ENCODE results near the gene NR3C2.
A peak's percentile ranks its signal among the peaks of the same experiment; 100 is the strongest.

NR3C2 gene

GRCh38 chr4:148073349-148073748 is 368.9 kb downstream of the NR3C2 start:
- no peak for DNase-seq (ENCODE audit: low read depth)
- H3K4me3 ChIP-seq (ENCODE audit: low read depth, low read length): no peak overlapping the region

GRCh38 chr4:148072789-148073188 is 369.4 kb downstream of the NR3C2 start:
- no peak for DNase-seq (ENCODE audit: low read depth)
- no peak overlapping the region for H3K4me3 ChIP-seq (ENCODE audit: low read depth, low read length)

GRCh38 chr4:148071009-148071408 is 371.2 kb downstream of the NR3C2 start:
- no peak overlapping the region for H3K4me3 ChIP-seq (ENCODE audit: low read depth, low read length)
- DNase-seq (ENCODE audit: low read depth): no peak

- DNase-seq (ENCODE audit: low read depth): no peak
Measured at GRCh38 chr4:148069895-148070178, 372.4 kb downstream of the NR3C2 start.

GRCh38 chr4:148069086-148069894 is 372.9 kb downstream of the NR3C2 start:
- DNase-seq (ENCODE audit: low read depth): no peak

More at GRCh38 chr4:148069895-148070178, 372.4 kb downstream of the NR3C2 start:
- no peak overlapping the region for H3K4me3 ChIP-seq (ENCODE audit: low read depth, low read length)

GRCh38 chr4:148068065-148068911 is 373.9 kb downstream of the NR3C2 start:
- H3K4me3 ChIP-seq (ENCODE audit: low read depth, low read length): no peak overlapping the region
- DNase-seq (ENCODE audit: low read depth): no peak

More at GRCh38 chr4:148069086-148069894, 372.9 kb downstream of the NR3C2 start:
- H3K4me3 ChIP-seq (ENCODE audit: low read depth, low read length): no peak overlapping the region

GRCh38 chr4:148067301-148067916 is 374.8 kb downstream of the NR3C2 start:
- no peak overlapping the region for H3K4me3 ChIP-seq (ENCODE audit: low read depth, low read length)
- peak; percentile 5 for DNase-seq (ENCODE audit: low read depth)

- no peak overlapping the region for H3K4me3 ChIP-seq (ENCODE audit: low read depth, low read length)
- peak; percentile 38 for DNase-seq (ENCODE audit: low read depth)
Measured at GRCh38 chr4:148065075-148065474, 377.1 kb downstream of the NR3C2 start.

- H3K4me3 ChIP-seq (ENCODE audit: low read depth, low read length): no peak overlapping the region
- DNase-seq (ENCODE audit: low read depth): no peak
Measured at GRCh38 chr4:148064451-148064850, 377.8 kb downstream of the NR3C2 start.

GRCh38 chr4:148062301-148062950 is 379.8 kb downstream of the NR3C2 start:
- no peak overlapping the region for H3K4me3 ChIP-seq (ENCODE audit: low read depth, low read length)
- no peak for DNase-seq (ENCODE audit: low read depth)

- H3K4me3 ChIP-seq (ENCODE audit: low read depth, low read length): no peak overlapping the region
- DNase-seq (ENCODE audit: low read depth): no peak
Measured at GRCh38 chr4:148061795-148062194, 380.4 kb downstream of the NR3C2 start.

- no peak overlapping the region for H3K4me3 ChIP-seq (ENCODE audit: low read depth, low read length)
- DNase-seq (ENCODE audit: low read depth): no peak
Measured at GRCh38 chr4:148061141-148061481, 381.1 kb downstream of the NR3C2 start.

GRCh38 chr4:148060264-148061140 is 381.7 kb downstream of the NR3C2 start:
- H3K4me3 ChIP-seq (ENCODE audit: low read depth, low read length): no peak overlapping the region
- DNase-seq (ENCODE audit: low read depth): no peak

- H3K4me3 ChIP-seq (ENCODE audit: low read depth, low read length): no peak overlapping the region
- DNase-seq (ENCODE audit: low read depth): no peak
Measured at GRCh38 chr4:148059617-148060180, 382.5 kb downstream of the NR3C2 start.

GRCh38 chr4:148057984-148058859 is 384.0 kb downstream of the NR3C2 start:
- DNase-seq (ENCODE audit: low read depth): no peak
- no peak overlapping the region for H3K4me3 ChIP-seq (ENCODE audit: low read depth, low read length)

- DNase-seq (ENCODE audit: low read depth): no peak
- H3K4me3 ChIP-seq (ENCODE audit: low read depth, low read length): no peak overlapping the region
Measured at GRCh38 chr4:148057516-148057915, 384.7 kb downstream of the NR3C2 start.

- DNase-seq (ENCODE audit: low read depth): peak; percentile 13
- no peak overlapping the region for H3K4me3 ChIP-seq (ENCODE audit: low read depth, low read length)
Measured at GRCh38 chr4:148056879-148057278, 385.3 kb downstream of the NR3C2 start.

- no peak overlapping the region for H3K4me3 ChIP-seq (ENCODE audit: low read depth, low read length)
Measured at GRCh38 chr4:148055844-148056243, 386.4 kb downstream of the NR3C2 start.

More at GRCh38 chr4:148055844-148056243, 386.4 kb downstream of the NR3C2 start:
- no peak for DNase-seq (ENCODE audit: low read depth)
